ENCODE data around the gene SLC25A21.

DNA sequence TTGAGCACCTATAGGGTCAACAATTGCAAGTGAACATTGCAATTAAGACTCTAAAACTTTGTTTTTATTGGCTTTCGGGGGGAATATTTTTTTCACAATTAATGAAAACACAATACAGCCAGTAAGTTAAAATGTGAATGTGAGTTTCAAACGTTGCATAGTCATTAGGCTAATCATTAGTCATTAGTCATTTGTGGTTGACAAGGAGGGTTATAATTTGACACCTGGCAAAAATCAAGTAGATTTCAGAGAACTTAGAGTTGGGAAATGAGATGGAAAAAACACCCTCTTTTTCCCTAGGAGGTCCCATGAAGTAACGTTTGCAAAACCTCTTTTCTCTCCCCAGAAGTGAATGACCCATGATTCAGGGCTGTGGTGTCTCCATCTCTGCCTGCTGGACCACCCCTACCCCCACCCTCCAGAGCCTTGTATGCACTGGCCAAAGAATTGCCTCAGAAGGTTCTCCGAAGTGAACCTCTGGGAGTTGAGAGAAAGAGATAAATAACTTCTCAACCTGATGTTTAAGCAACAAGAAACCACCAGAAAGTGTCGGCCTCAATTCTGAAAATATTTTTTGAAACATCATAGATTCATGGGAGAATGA lies 314.5 kb downstream of the SLC25A21 start:
- TF ChIP-seq EP300 (IDR thresholded peaks at IDR 0.05; ENCODE audit: borderline replicate concordance): no peak
- TF ChIP-seq, protein P1, sequence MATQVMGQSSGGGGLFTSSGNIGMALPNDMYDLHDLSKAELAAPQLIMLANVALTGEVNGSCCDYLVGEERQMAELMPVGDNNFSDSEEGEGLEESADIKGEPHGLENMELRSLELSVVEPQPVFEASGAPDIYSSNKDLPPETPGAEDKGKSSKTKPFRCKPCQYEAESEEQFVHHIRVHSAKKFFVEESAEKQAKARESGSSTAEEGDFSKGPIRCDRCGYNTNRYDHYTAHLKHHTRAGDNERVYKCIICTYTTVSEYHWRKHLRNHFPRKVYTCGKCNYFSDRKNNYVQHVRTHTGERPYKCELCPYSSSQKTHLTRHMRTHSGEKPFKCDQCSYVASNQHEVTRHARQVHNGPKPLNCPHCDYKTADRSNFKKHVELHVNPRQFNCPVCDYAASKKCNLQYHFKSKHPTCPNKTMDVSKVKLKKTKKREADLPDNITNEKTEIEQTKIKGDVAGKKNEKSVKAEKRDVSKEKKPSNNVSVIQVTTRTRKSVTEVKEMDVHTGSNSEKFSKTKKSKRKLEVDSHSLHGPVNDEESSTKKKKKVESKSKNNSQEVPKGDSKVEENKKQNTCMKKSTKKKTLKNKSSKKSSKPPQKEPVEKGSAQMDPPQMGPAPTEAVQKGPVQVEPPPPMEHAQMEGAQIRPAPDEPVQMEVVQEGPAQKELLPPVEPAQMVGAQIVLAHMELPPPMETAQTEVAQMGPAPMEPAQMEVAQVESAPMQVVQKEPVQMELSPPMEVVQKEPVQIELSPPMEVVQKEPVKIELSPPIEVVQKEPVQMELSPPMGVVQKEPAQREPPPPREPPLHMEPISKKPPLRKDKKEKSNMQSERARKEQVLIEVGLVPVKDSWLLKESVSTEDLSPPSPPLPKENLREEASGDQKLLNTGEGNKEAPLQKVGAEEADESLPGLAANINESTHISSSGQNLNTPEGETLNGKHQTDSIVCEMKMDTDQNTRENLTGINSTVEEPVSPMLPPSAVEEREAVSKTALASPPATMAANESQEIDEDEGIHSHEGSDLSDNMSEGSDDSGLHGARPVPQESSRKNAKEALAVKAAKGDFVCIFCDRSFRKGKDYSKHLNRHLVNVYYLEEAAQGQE (IDR thresholded peaks at IDR 0.05; ENCODE audit: low read depth): no peak
- no peak for TF ChIP-seq TEAD4 (IDR thresholded peaks at IDR 0.05)
- TF ChIP-seq EGR1 (IDR thresholded peaks at IDR 0.05): no peak
- no peak for TF ChIP-seq TAF1 (IDR thresholded peaks at IDR 0.05; ENCODE audit: low read depth)
